Measurements from ENCODE around the gene IFIT1.

- TF ChIP-seq MAX (IDR thresholded peaks at IDR 0.05) (no peak), RAD21 (IDR thresholded peaks at IDR 0.05; ENCODE audit: low read depth) (no peak), YY1 (IDR thresholded peaks at IDR 0.05; ENCODE audit: low read depth) (no peak), FOXM1 (IDR thresholded peaks at IDR 0.05; ENCODE audit: borderline replicate concordance, low read depth) (no peak), EP300 (IDR thresholded peaks at IDR 0.05; ENCODE audit: borderline replicate concordance) (no peak), REST (IDR thresholded peaks at IDR 0.05; ENCODE audit: low read depth) (no peak), CEBPB (IDR thresholded peaks at IDR 0.05) (no peak), TEAD4 (IDR thresholded peaks at IDR 0.05) (no peak), EGR1 (IDR thresholded peaks at IDR 0.05) (no peak), TCF12 (IDR thresholded peaks at IDR 0.05; ENCODE audit: low read depth) (no peak), TAF1 (IDR thresholded peaks at IDR 0.05; ENCODE audit: low read depth) (no peak), USF1 (IDR thresholded peaks at IDR 0.05) (no peak), CREB1 (IDR thresholded peaks at IDR 0.05; ENCODE audit: low read depth) (no peak), NFIC (IDR thresholded peaks at IDR 0.05) (no peak)
Measured at GRCh38 chr10:89413398-89413912, 21.0 kb downstream of the IFIT1 start.
